Lung (tissue), 12 donors: ENCODE data around the gene ACTN4. TPM values are rescaled to one million over a fixed set of nuclear protein-coding genes. Genes with fewer than 3 reads are reported as not detected.

ENCODE experiments used
- ATAC-seq: fragments of 200-7000 bp; cut with Tn5 transposase; one replicate; pipeline ENCODE4 v1.9.1; 2020; ENCODE audit warnings: moderate number of reproducible peaks; ENCODE audit not compliant: insufficient read depth, low FRiP score
- DNase-seq, 3 donors: peaks; one replicate each; pipeline ENCODE4 v3.0.0-alpha.2; 2013 to 2017
- H3K27ac ChIP-seq, 2 donors: one replicate each; pipeline ENCODE4 v1.5.1; 2013; ENCODE audit warnings: mild to moderate bottlenecking in 2 of 2, moderate library complexity in 2 of 2, control low read depth in 1 of 2, inconsistent platforms in 1 of 2, low read depth in 1 of 2, low read length in 1 of 2
- H3K27me3 ChIP-seq, 3 donors: one replicate each; pipeline ENCODE4 v1.5.1; 2013; ENCODE audit warnings: low read length in 2 of 3; ENCODE audit not compliant: control insufficient read depth in 3 of 3, insufficient read depth in 3 of 3
- H3K36me3 ChIP-seq, 4 donors: one replicate each; pipeline ENCODE4 v1.5.1; 2013; ENCODE audit warnings: low read length in 4 of 4, mild to moderate bottlenecking in 1 of 4, moderate library complexity in 1 of 4; ENCODE audit not compliant: control insufficient read depth in 4 of 4, insufficient read depth in 4 of 4
- H3K4me1 ChIP-seq, 5 donors: one replicate each; pipeline ENCODE4 v1.5.1; 2013; ENCODE audit warnings: low read length in 5 of 5, mild to moderate bottlenecking in 2 of 5, moderate library complexity in 1 of 5; ENCODE audit not compliant: control insufficient read depth in 5 of 5, insufficient read depth in 5 of 5
- H3K4me3 ChIP-seq: one replicate; pipeline ENCODE4 v1.5.1; 2013; ENCODE audit warnings: mild to moderate bottlenecking, control low read depth, moderate library complexity
- H3K9ac ChIP-seq, 2 donors: one replicate each; pipeline ENCODE4 v1.5.1; 2013; ENCODE audit warnings: low read length in 2 of 2, control low read depth in 1 of 2; ENCODE audit not compliant: insufficient read depth in 1 of 2
- H3K9me3 ChIP-seq, 4 donors: one replicate each; pipeline ENCODE4 v1.5.1; 2013; ENCODE audit warnings: low read length in 3 of 4, mild to moderate bottlenecking in 1 of 4, moderate library complexity in 1 of 4; ENCODE audit not compliant: control insufficient read depth in 4 of 4, insufficient read depth in 3 of 4
- WGBS, 2 donors: extraction: QIAGEN DNeasy Blood & Tissue Kit; methylation state at CpG; one replicate each; pipeline ENCODE4 v1.1.7; 2013; 5-methylcytosine and 5-hydroxymethylcytosine counted together
- polyA plus RNA-seq, 2 donors: library from polyadenylated mRNA; stranded (reverse); fragments of 200-250 nt; gene quantifications; one replicate each; pipeline ENCODE4 v1.2.1, GENCODE V29; 2013
- total RNA-seq, 2 donors: library from RNA; depleted of rRNA in 1 of 2; stranded (reverse); fragments of >200 nt in 1 of 2; gene quantifications; one replicate each; pipeline ENCODE4 v1.2.1, GENCODE V29; 2014 to 2021
- TF ChIP-seq, protein P1 (sequence below): IDR thresholded peaks from 2 replicates; pipeline ENCODE4 v1.5.1; 2012; ENCODE audit warnings: mild to moderate bottlenecking; ENCODE audit errors: control extremely low read depth, extremely low read depth
- donor health status: control.
- donor health status: control.
- donor health status: Bipolar disorder and iron deficiency.
- donor health status: healthy.
- donor health status: DM: yes; HTN: yes; CAD: no.

Gene ACTN4
- total and polyA plus RNA-seq, 4 donors, result 229 to 552 (median 367) TPM

DNA sequence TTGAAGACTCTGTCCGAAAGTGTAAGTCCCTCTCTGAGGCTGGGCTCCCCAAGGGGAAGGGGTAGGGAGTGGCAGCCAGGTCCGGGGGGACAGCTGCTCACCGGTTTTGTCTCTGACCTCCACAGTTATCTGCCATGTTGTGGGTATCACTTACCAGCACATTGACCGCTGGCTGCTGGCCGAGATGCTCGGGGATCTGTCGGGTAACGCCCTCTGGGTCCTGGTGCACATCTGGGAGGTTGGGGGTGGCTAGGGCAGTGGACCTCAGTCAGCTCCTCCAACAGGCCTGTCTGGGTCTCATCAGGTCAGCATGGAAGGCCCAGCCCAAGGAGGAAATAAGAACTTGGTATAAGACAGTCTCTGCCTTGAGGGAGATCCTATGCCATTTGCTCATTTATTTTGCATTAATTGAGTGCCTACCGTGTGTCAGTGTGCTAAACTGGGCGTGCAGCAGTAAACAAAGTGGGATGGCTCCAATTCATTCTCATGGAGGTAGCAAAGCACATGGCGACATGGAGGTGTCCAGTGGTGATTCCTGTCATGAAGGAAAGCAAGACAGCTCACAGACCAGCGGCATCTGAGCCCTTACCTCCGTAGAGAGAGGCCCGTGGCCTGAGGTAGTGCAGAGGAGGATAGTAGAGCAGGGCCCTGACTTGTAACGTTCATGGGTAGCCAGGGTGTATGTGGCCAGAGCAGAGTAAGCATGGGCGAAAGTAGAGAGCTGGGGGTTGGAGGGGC, 14.8 kb upstream of the ACTN4 start:
- Histone ChIP-seq H3K9ac (no peak overlapping the region), H3K36me3 (peaks cover 7 to 28% (median 19%) of the 10 kb centered on the region in 4 donors), H3K4me1 (peaks cover 0 to 4% (median 0%) of the 10 kb centered on the region in 5 donors), H3K27ac (no peak overlapping the region), H3K27me3 (no peaks in the 10 kb centered on the region), H3K4me3 (no peak overlapping the region), H3K9me3 (peaks cover 0 to 2% (median 0%) of the 10 kb centered on the region in 4 donors)
- 94 to 95% methylated on average over 16 of the region's 16 CpGs for WGBS, 2 donors
- TF ChIP-seq, protein P1, sequence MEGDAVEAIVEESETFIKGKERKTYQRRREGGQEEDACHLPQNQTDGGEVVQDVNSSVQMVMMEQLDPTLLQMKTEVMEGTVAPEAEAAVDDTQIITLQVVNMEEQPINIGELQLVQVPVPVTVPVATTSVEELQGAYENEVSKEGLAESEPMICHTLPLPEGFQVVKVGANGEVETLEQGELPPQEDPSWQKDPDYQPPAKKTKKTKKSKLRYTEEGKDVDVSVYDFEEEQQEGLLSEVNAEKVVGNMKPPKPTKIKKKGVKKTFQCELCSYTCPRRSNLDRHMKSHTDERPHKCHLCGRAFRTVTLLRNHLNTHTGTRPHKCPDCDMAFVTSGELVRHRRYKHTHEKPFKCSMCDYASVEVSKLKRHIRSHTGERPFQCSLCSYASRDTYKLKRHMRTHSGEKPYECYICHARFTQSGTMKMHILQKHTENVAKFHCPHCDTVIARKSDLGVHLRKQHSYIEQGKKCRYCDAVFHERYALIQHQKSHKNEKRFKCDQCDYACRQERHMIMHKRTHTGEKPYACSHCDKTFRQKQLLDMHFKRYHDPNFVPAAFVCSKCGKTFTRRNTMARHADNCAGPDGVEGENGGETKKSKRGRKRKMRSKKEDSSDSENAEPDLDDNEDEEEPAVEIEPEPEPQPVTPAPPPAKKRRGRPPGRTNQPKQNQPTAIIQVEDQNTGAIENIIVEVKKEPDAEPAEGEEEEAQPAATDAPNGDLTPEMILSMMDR, result no peak
- no peak for DNase-seq
- ATAC-seq, result no peak

DNA sequence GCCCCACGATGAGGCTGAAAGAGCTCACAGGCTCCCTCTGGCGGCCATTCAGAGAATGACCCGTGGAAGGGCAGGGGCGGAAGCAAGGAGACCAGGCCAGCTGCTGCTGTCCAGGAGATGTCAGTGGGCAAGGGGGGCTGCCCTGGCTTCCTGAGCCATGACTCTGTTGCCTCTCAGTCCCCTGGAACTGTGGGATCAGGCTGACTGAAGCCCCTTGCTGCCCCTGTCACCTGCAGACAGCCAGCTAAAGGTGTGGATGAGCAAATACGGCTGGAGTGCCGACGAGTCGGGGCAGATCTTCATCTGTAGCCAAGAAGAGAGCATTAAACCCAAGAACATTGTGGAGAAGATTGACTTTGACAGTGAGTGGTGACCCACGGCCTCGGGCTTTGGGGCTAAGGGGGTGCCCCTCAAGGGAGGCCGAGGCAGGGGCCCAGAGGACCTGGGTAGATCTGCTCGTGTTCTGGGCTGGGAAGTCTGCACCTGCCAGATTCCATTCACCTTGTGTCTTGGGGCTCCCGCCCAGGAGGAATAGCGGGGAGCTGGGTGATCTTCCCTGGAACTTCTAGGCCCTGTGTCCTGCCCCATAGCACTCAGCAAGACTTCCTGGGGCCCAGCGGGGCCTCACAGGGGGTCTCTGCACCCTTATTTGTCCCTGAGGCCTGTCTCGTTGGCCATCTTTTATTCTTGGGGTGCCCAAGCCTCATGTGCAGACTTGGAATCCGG, 12.5 kb upstream of the ACTN4 start:
- TF ChIP-seq, protein P1, result peak; percentile 82
- H3K9ac ChIP-seq, result no peak overlapping the region
- ATAC-seq, result peak; percentile 36
- DNase-seq, result peak; percentile 75 to 83 (median 82)
- no peak overlapping the region for H3K4me3 ChIP-seq
- 67 to 73% methylated on average over 17 of the region's 17 CpGs for whole genome bisulfite sequencing, 2 donors
- H3K9me3 ChIP-seq, result peaks cover 0 to 2% (median 0%) of the 10 kb centered on the region in 4 donors
- peak overlapping the region in 1 of 2 donors; percentile 12 for H3K27ac ChIP-seq
- H3K36me3 ChIP-seq, result peaks cover 3 to 16% (median 12%) of the 10 kb centered on the region in 4 donors
- no peaks in the 10 kb centered on the region for H3K27me3 ChIP-seq
- H3K4me1 ChIP-seq, result peaks cover 0 to 4% (median 0%) of the 10 kb centered on the region in 5 donors

- ATAC-seq (no peak), DNase-seq (no peak)
- Histone ChIP-seq H3K36me3 (peaks cover 3 to 14% (median 12%) of the 10 kb centered on the region in 4 donors), H3K9ac (no peak overlapping the region), H3K4me1 (peaks cover 0 to 4% (median 0%) of the 10 kb centered on the region in 5 donors), H3K4me3 (no peak overlapping the region), H3K27ac (peak overlapping the region in 1 of 2 donors; percentile 55), H3K9me3 (peaks cover 0 to 2% (median 0%) of the 10 kb centered on the region in 4 donors), H3K27me3 (no peaks in the 10 kb centered on the region)
- WGBS, 2 donors, result 90 to 91% methylated on average over 17 of the region's 17 CpGs
- TF ChIP-seq, protein P1, result no peak
Measured at GRCh38 chr19:38635483-38636399, 11.7 kb upstream of the ACTN4 start.
